ENCODE data around the gene LRRC31. TPM values are rescaled to one million over a fixed set of nuclear protein-coding genes. Genes with fewer than 3 reads are reported as not detected.

LRRC31 gene
- total and polyA plus RNA-seq, 4 experiments from 2014 or later = not detected

- Mint-ChIP-seq H3K9me3 (peaks cover 0 to 22% (median 12%) of the 10 kb centered on the region in 8 donors), H3K4me1 (peaks cover 16 to 25% (median 19%) of the 10 kb centered on the region in 4 donors), H3K4me3 (no peak overlapping the region), H3K27ac (no peak overlapping the region), H3K36me3 (peaks cover 0 to 8% of the 10 kb centered on the region in 2 donors), H3K27me3 (peaks cover 3 to 14% of the 10 kb centered on the region in 2 donors)
- intact Hi-C loops (cut with micrococcal nuclease) = no loop called here
- no peak overlapping the region for H3K4me3 ChIP-seq (ENCODE audit: low read length in 2 of 2)
- CTCF ChIA-PET (ENCODE audit: partially characterized antibody) = no interaction called here
- no peaks in the 10 kb centered on the region for H3K27me3 ChIP-seq (ENCODE audit: insufficient read depth, low read length)
- no peaks in the 10 kb centered on the region for H3K36me3 ChIP-seq (ENCODE audit: insufficient read depth, low read length)
- H3K4me1 ChIP-seq (ENCODE audit: insufficient read depth, low read length) = peaks cover 21% of the 10 kb centered on the region
- POLR2A ChIA-PET (ENCODE audit: partially characterized antibody) = interaction anchor here (0.6 kb wide), 1 partner anchor 52 kb away, joined by 3 read pairs; no protein-coding TSS in a partner anchor
- H3K9me3 ChIP-seq (ENCODE audit: control insufficient read depth in 1 of 2, low read length in 2 of 2) = peaks cover 0 to 8% of the 10 kb centered on the region in 2 donors
- DNase-seq = no peak
- H3K27ac ChIP-seq (ENCODE audit: low read depth, low read length) = no peak overlapping the region
These were observed 54.1 kb downstream of the LRRC31 start for GRCh38 chr3:169815590-169816150.

GRCh38 chr3:169813757-169814517 is 55.8 kb downstream of the LRRC31 start:
- Mint-ChIP-seq H3K27me3 (peaks cover 3 to 5% of the 10 kb centered on the region in 2 donors), H3K27ac (peak overlapping the region; percentile 7 to 87 (median 74)), H3K9me3 (peaks cover 0 to 22% (median 12%) of the 10 kb centered on the region in 8 donors), H3K4me1 (peaks cover 17 to 29% (median 19%) of the 10 kb centered on the region in 4 donors), H3K4me3 (peak overlapping the region; percentile 79 to 98 (median 86)), H3K36me3 (peaks cover 0 to 8% of the 10 kb centered on the region in 2 donors)
- intact Hi-C loops (cut with micrococcal nuclease) = loop anchor here (1.0 to 5.0 kb wide), 3 partner anchors 51 to 368 kb away; partner anchors contain the start of genes PHC3 and SEC62
- ChIA-PET CTCF (ENCODE audit: partially characterized antibody) (interaction anchor here (1.2 kb wide), 1 partner anchor 41 kb away, joined by 3 read pairs; no protein-coding TSS in a partner anchor), POLR2A (ENCODE audit: partially characterized antibody) (no interaction called here)
- H3K4me3 ChIP-seq (ENCODE audit: low read length in 2 of 2) = peak overlapping the region in 1 of 2 donors; percentile 65
- no peaks in the 10 kb centered on the region for H3K36me3 ChIP-seq (ENCODE audit: insufficient read depth, low read length)
- DNase-seq = peak; percentile 69 to 85 (median 76)
- H3K27me3 ChIP-seq (ENCODE audit: insufficient read depth, low read length) = no peaks in the 10 kb centered on the region
- H3K9me3 ChIP-seq (ENCODE audit: control insufficient read depth in 1 of 2, low read length in 2 of 2) = peaks cover 0 to 8% of the 10 kb centered on the region in 2 donors
- no peak overlapping the region for H3K27ac ChIP-seq (ENCODE audit: low read depth, low read length)
- H3K4me1 ChIP-seq (ENCODE audit: insufficient read depth, low read length) = peaks cover 21% of the 10 kb centered on the region

- ChIA-PET CTCF (ENCODE audit: partially characterized antibody) (interaction anchor here (0.9 to 1.9 kb wide), 2 partner anchors 50 to 154 kb away, joined by 3 to 8 read pairs; partner anchors contain the start of gene SEC62), POLR2A (ENCODE audit: partially characterized antibody) (interaction anchor here (0.7 to 2.2 kb wide), 5 partner anchors 9 to 153 kb away, joined by 3 to 16 read pairs (median 5); partner anchors contain the start of genes MYNN and SEC62)
- H3K4me3 ChIP-seq (ENCODE audit: low read length in 2 of 2) = peak overlapping the region; percentile 65 to 80
- H3K27me3 Mint-ChIP-seq = peaks cover 2 to 4% of the 10 kb centered on the region in 2 donors
- peaks cover 0 to 8% of the 10 kb centered on the region in 2 donors for H3K9me3 ChIP-seq (ENCODE audit: control insufficient read depth in 1 of 2, low read length in 2 of 2)
- no peaks in the 10 kb centered on the region for H3K36me3 ChIP-seq (ENCODE audit: insufficient read depth, low read length)
- peak overlapping the region; percentile 47 to 87 (median 63) for H3K27ac Mint-ChIP-seq
- peak overlapping the region; percentile 79 to 98 (median 86) for H3K4me3 Mint-ChIP-seq
- intact Hi-C loops (cut with micrococcal nuclease) = loop anchor here (1.0 to 5.0 kb wide), 3 partner anchors 50 to 369 kb away; partner anchors contain the start of genes PHC3 and SEC62
- H3K4me1 Mint-ChIP-seq = peaks cover 17 to 29% (median 19%) of the 10 kb centered on the region in 4 donors
- no peaks in the 10 kb centered on the region for H3K27me3 ChIP-seq (ENCODE audit: insufficient read depth, low read length)
- peaks cover 21% of the 10 kb centered on the region for H3K4me1 ChIP-seq (ENCODE audit: insufficient read depth, low read length)
- DNase-seq = no peak
- peaks cover 0 to 8% of the 10 kb centered on the region in 2 donors for H3K36me3 Mint-ChIP-seq
- peak overlapping the region; percentile 40 for H3K27ac ChIP-seq (ENCODE audit: low read depth, low read length)
- peaks cover 0 to 22% (median 12%) of the 10 kb centered on the region in 8 donors for H3K9me3 Mint-ChIP-seq
These were observed 56.5 kb downstream of the LRRC31 start for GRCh38 chr3:169813278-169813677.

- H3K36me3 Mint-ChIP-seq = peaks cover 0 to 8% of the 10 kb centered on the region in 2 donors
- H3K27ac Mint-ChIP-seq = peak within 1 kb of the TSS; percentile 55 to 87 (median 65)
- DNase-seq = peak; percentile 45 to 68 (median 55)
- intact Hi-C loops (cut with micrococcal nuclease) = loop anchor here (1.0 to 5.0 kb wide), 4 partner anchors 39 to 370 kb away; partner anchors contain the start of genes MYNN, PHC3 and SEC62
- H3K27ac ChIP-seq (ENCODE audit: low read depth, low read length) = peak within 1 kb of the TSS; percentile 40
- POLR2A ChIA-PET (ENCODE audit: partially characterized antibody) = interaction anchor here (0.7 to 2.2 kb wide), 7 partner anchors 10 to 154 kb away, joined by 3 to 16 read pairs (median 4); partner anchors contain the start of genes ACTRT3, MYNN and SEC62
- H3K4me1 ChIP-seq (ENCODE audit: insufficient read depth, low read length) = peaks cover 21% of the 10 kb centered on the region
- CTCF ChIA-PET (ENCODE audit: partially characterized antibody) = interaction anchor here (0.9 to 1.9 kb wide), 2 partner anchors 49 to 154 kb away, joined by 3 to 8 read pairs; partner anchors contain the start of gene SEC62
- H3K4me3 ChIP-seq (ENCODE audit: low read length in 2 of 2) = peak within 1 kb of the TSS; percentile 65 to 80
- peak within 1 kb of the TSS; percentile 79 to 98 (median 86) for H3K4me3 Mint-ChIP-seq
- H3K9me3 ChIP-seq (ENCODE audit: control insufficient read depth in 1 of 2, low read length in 2 of 2) = peaks cover 0 to 8% of the 10 kb centered on the region in 2 donors
- H3K27me3 Mint-ChIP-seq = peaks cover 0 to under 1% of the 10 kb centered on the region in 2 donors
- H3K9me3 Mint-ChIP-seq = peaks cover 0 to 22% (median 12%) of the 10 kb centered on the region in 8 donors
- no peaks in the 10 kb centered on the region for H3K27me3 ChIP-seq (ENCODE audit: insufficient read depth, low read length)
- H3K4me1 Mint-ChIP-seq = peaks cover 17 to 29% (median 19%) of the 10 kb centered on the region in 4 donors
- no peaks in the 10 kb centered on the region for H3K36me3 ChIP-seq (ENCODE audit: insufficient read depth, low read length)
These were observed 57.2 kb downstream of the LRRC31 start, which contains the start of the genes LRRC34 and LRRIQ4 for GRCh38 chr3:169812332-169813235. LRRC34 (minus strand) TSS chr3:169812904; CDS start chr3:169812548, 356 bp downstream. LRRIQ4 (plus strand) TSS chr3:169812870; CDS start chr3:169821922, 9,052 bp downstream.

- intact Hi-C loops (cut with micrococcal nuclease) = loop anchor here (1.0 to 5.0 kb wide), 2 partner anchors 38 to 371 kb away; partner anchors contain the start of genes MYNN and PHC3
- peak in 1 of 5 donors; percentile 0 for DNase-seq
- Histone ChIP-seq H3K4me1 (ENCODE audit: insufficient read depth, low read length) (peaks cover 21% of the 10 kb centered on the region), H3K9me3 (ENCODE audit: control insufficient read depth in 1 of 2, low read length in 2 of 2) (peaks cover 0 to 8% of the 10 kb centered on the region in 2 donors), H3K27me3 (ENCODE audit: insufficient read depth, low read length) (no peaks in the 10 kb centered on the region), H3K27ac (ENCODE audit: low read depth, low read length) (no peak overlapping the region), H3K4me3 (ENCODE audit: low read length in 2 of 2) (peak overlapping the region in 1 of 2 donors; percentile 65), H3K36me3 (ENCODE audit: insufficient read depth, low read length) (no peaks in the 10 kb centered on the region)
- POLR2A ChIA-PET (ENCODE audit: partially characterized antibody) = interaction anchor here (0.8 to 2.2 kb wide), 6 partner anchors 11 to 155 kb away, joined by 3 to 16 read pairs (median 4); partner anchors contain the start of genes ACTRT3, MYNN and SEC62
- Mint-ChIP-seq H3K27ac (peak overlapping the region in 3 of 7 donors; percentile 5 to 72 (median 65)), H3K4me3 (peak overlapping the region; percentile 60 to 98 (median 85)), H3K4me1 (peaks cover 17 to 29% (median 19%) of the 10 kb centered on the region in 4 donors), H3K36me3 (peaks cover 0 to 8% of the 10 kb centered on the region in 2 donors), H3K27me3 (no peaks in the 10 kb centered on the region), H3K9me3 (peaks cover 0 to 16% (median 12%) of the 10 kb centered on the region in 8 donors)
- CTCF ChIA-PET (ENCODE audit: partially characterized antibody) = interaction anchor here (0.9 to 1.9 kb wide), 2 partner anchors 13 to 49 kb away, joined by 3 to 8 read pairs; no protein-coding TSS in a partner anchor
These were observed 58.0 kb downstream of the LRRC31 start for GRCh38 chr3:169811631-169812331.

Data from CD4-positive, alpha-beta memory T cell (primary cell).